Endothelial cell of umbilical vein (primary cell): ENCODE data around the gene IFITM2. TPM values are rescaled to one million over a fixed set of nuclear protein-coding genes. Genes with fewer than 3 reads are reported as not detected.
A peak's percentile ranks its signal among the peaks of the same experiment; 100 is the strongest.

Experiments used
- BruUV-seq: library from RNA; stranded (reverse); fragments of 400-500 nt; replicated peaks from 2 replicates; lab custom pipeline; 2021; lab: Mats Ljungman, UMichigan
- CTCF ChIA-PET: fragments of 300-600, 350-600 bp; sonication (Branson Sonifier 250); formaldehyde crosslinking; loops from one replicate; lab custom pipeline; 2021; ENCODE audit warnings: antibody characterized with exemption, inconsistent platforms; lab: Charles Lee
- POLR2A ChIA-PET: fragments of 300-600, 350-600 bp; sonication (Branson Sonifier 250); formaldehyde crosslinking; loops from one replicate; lab custom pipeline; 2021; ENCODE audit warnings: antibody characterized with exemption, inconsistent platforms; lab: Charles Lee
- DNase-seq: peaks from one replicate; pipeline ENCODE4 v3.0.0-alpha.2; 2011; ENCODE audit warnings: low read depth, low spot score
- FAIRE-seq: peaks from 2 replicates; lab custom pipeline; 2011; peaks lifted over from hg19 to GRCh38; lab: Jason Lieb, UNC
- H2AFZ ChIP-seq: 2 replicates; pipeline ENCODE4 v1.6.0; 2012; ENCODE audit warnings: low read depth, low read length, control low read depth, inconsistent platforms
- H3K27ac ChIP-seq: 2 replicates; pipeline ENCODE4 v1.5.1; 2011; ENCODE audit warnings: low read depth, mild to moderate bottlenecking, control low read depth, low read length, moderate library complexity; ENCODE audit not compliant: insufficient read depth
- H3K27me3 ChIP-seq, 2 experiments: 2 replicates each; pipeline versions ENCODE4 v1.6.0 to v1.6.1; 2011; ENCODE audit warnings: low read length in 2 of 2, mixed read lengths in 1 of 2; ENCODE audit not compliant: control insufficient read depth in 2 of 2, insufficient read depth in 2 of 2
- H3K36me3 ChIP-seq, 2 experiments: 2 replicates in 1 of 2; 3 replicates in 1 of 2; pipeline ENCODE4 v1.5.1; 2011; ENCODE audit warnings: low read length in 2 of 2, mild to moderate bottlenecking in 1 of 2, moderate library complexity in 1 of 2; ENCODE audit not compliant: control insufficient read depth in 2 of 2, insufficient read depth in 2 of 2; ENCODE audit errors: extremely low read depth in 1 of 2
- H3K4me1 ChIP-seq: 3 replicates; pipeline ENCODE4 v1.5.1; 2011; ENCODE audit warnings: mild to moderate bottlenecking, low read length; ENCODE audit not compliant: control insufficient read depth, insufficient read depth; ENCODE audit errors: extremely low read depth
- H3K4me2 ChIP-seq: 2 replicates; pipeline ENCODE4 v1.6.1; 2011; ENCODE audit warnings: low read length, control low read depth, mixed read lengths; ENCODE audit not compliant: insufficient read depth
- H3K4me3 ChIP-seq, 3 experiments: fragments of 200-600 bp in 1 of 3; sonication (generic), shearing (Covaris generic) in 1 of 3; replicated peaks in 1 of 3; 2 replicates each; pipeline ENCODE4 v1.5.1; 2011 to 2016; ENCODE audit warnings: control low read depth in 3 of 3, low read length in 3 of 3, mild to moderate bottlenecking in 2 of 3, inconsistent platforms in 1 of 3, low read depth in 1 of 3, moderate library complexity in 1 of 3; ENCODE audit not compliant: insufficient read depth in 1 of 3
- H3K79me2 ChIP-seq: 2 replicates; pipeline ENCODE4 v1.6.0; 2012; ENCODE audit warnings: low read length, inconsistent platforms; ENCODE audit not compliant: control insufficient read depth, insufficient read depth
- H3K9ac ChIP-seq: replicated peaks from 2 replicates; pipeline ENCODE3; 2011; ENCODE audit warnings: low read length, control low read depth; ENCODE audit not compliant: insufficient read depth; ENCODE audit errors: extremely low read depth
- H3K9me1 ChIP-seq: replicated peaks from 3 replicates; pipeline ENCODE4 v1.6.0; 2011; ENCODE audit warnings: mild to moderate bottlenecking, low read length; ENCODE audit not compliant: control insufficient read depth, insufficient read depth; ENCODE audit errors: extremely low read depth
- H3K9me3 ChIP-seq: replicated peaks from 2 replicates; pipeline ENCODE4 v1.5.1; 2012; ENCODE audit warnings: low read length, inconsistent platforms; ENCODE audit not compliant: control insufficient read depth, insufficient read depth
- H4K20me1 ChIP-seq: replicated peaks from 2 replicates; pipeline ENCODE3; 2011; ENCODE audit warnings: mild to moderate bottlenecking, low read length; ENCODE audit not compliant: control insufficient read depth, insufficient read depth; ENCODE audit errors: extremely low read depth
- MYC ChIP-seq: IDR thresholded peaks from one replicate; pipeline ENCODE4 v1.6.1; 2011; ENCODE audit warnings: mild to moderate bottlenecking, low read depth, low read length
- POLR2A ChIP-seq: IDR thresholded peaks from 2 replicates; pipeline ENCODE4 v1.6.1; 2012; ENCODE audit warnings: low read depth, mild to moderate bottlenecking, control low read depth, low read length
- POLR2AphosphoS5 ChIP-seq: IDR thresholded peaks from 2 replicates; pipeline ENCODE4 v1.6.1; 2012; ENCODE audit warnings: low read depth, mild to moderate bottlenecking, control low read depth, low read length, moderate library complexity; ENCODE audit not compliant: insufficient read depth
- dilution Hi-C: fragments of 300-500 bp; cut with MboI; formaldehyde crosslinking; loops from one replicate; pipeline ENCODE4 v1.15.0; 2019; ENCODE audit warnings: low sequenced_read_pairs; ENCODE audit not compliant: extremely low pct_ligation_motif_present
- intact Hi-C: fragments of 100-400 bp; cut with micrococcal nuclease; formaldehyde crosslinking; loops from one replicate; pipeline ENCODE4 v1.10.0; 2022
- polyA plus RNA-seq, 4 experiments: library from polyadenylated mRNA; depleted of rRNA in 3 of 4; stranded (reverse) in 3 of 4; unstranded in 1 of 4; fragments of >200 nt; gene quantifications; 2 replicates each; pipeline versions ENCODE4 v1.2.1 to v1.2.3, GENCODE V29; 2011 to 2012; ENCODE audit warnings: missing spikeins in 1 of 4
- total RNA-seq: library from RNA; stranded (reverse); gene quantifications from 2 replicates; pipeline ENCODE4 v1.2.3, GENCODE V29; 2021
- TF ChIP-seq, protein P1 (sequence below): IDR thresholded peaks from 2 replicates; pipeline ENCODE4 v1.6.1; 2011; ENCODE audit not compliant: insufficient read depth, insufficient read length

Gene IFITM2
- total and polyA plus RNA-seq, 2 donors (not counting 3 experiments of a cell fraction or from before 2014, with no cell fraction given): 219 to 1,135 TPM

DNA sequence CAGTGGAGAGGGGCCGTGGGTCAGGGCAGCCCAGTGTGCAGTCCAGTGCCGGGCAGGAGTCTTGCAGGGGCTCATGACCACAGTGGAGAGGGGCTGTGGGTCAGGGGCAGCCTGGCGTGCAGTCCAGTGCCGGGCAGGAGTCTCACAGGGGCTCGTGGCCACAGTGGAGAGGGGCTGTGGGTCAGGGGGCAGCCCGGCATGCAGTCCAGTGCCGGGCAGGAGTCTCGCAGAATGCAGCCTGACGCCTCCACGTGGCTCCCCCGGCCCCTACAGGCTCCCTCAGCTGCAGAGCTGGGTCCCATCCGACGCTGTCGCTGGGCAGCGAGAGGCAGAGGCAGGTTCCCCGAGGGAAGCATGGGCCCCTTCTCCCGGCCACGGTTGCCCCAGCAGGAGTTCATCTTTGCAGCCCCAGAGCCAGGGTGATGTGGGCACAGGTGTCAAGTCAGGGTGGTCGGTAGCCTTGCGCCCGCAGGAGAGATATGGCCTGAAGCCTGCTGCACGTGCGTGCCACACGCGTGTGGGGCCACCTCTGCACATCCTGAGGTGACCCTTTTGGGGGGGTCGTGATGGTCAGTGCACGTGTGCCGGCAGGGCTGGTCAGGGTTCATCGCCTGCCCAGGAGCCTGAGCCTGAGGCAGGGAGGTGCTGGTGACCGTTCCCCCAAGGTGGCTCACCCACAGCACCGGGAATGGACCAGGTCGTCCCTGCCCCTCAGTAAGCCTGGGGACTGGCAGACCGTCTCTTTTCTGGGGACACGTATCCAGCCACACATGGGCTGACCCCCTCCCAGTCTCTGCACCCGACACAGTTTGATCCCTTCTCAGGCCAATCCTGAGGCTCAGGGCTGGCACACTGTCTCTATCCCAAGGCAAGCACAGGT is 11.2 kb upstream of the IFITM2 start:
- H3K36me3 ChIP-seq: peaks cover 0 to 8% of the 10 kb centered on the region in 2 experiments
- no peaks in the 10 kb centered on the region for H3K4me1 ChIP-seq
- no peak overlapping the region for H3K4me3 ChIP-seq
- FAIRE-seq (no peak), DNase-seq (no peak)
- CTCF ChIA-PET: no interaction called here
- H3K79me2 ChIP-seq: no peaks in the 10 kb centered on the region
- H3K9me3 ChIP-seq: no peaks in the 10 kb centered on the region
- no peak overlapping the region for H3K4me2 ChIP-seq
- H3K9ac ChIP-seq: no peak overlapping the region
- dilution Hi-C loops: no loop called here
- no TSS peak for BruUV-seq
- TF ChIP-seq POLR2A: peak; percentile 25
- TF ChIP-seq, protein P1, sequence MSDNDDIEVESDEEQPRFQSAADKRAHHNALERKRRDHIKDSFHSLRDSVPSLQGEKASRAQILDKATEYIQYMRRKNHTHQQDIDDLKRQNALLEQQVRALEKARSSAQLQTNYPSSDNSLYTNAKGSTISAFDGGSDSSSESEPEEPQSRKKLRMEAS: no peak
- no peaks in the 10 kb centered on the region for H4K20me1 ChIP-seq
- H3K27me3 ChIP-seq: peaks cover 3 to 8% of the 10 kb centered on the region in 2 experiments
- intact Hi-C loops: no loop called here
- no peaks in the 10 kb centered on the region for H3K9me1 ChIP-seq
- POLR2A ChIA-PET: no interaction called here
- H2AFZ ChIP-seq: no peak overlapping the region
- H3K27ac ChIP-seq: no peak overlapping the region

DNA sequence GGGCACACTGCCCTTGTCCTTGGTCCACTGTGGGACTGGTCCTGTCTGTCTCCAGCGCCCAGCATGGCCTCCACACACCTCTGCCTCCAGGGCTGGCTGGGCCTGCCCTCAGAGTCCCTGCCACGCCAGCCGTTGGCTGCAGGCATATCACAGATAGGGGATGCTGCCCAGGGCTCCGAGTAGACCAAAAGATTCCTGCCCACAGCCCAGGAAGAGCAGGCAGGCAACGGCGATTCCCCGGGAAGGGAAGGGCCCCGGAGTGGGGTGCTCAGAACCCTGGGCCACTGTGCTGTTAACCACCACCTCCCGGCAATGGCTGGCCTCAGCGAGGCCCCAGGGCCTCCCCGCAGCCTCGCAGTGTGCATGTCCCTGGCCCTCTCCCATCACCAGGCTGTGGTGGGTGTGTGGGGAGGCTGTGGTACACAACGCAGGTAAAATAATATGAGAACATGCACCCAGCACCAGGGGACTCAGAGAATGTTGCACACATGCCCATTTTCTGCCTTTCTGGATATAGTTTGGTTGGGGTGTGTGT is 10.5 kb upstream of the IFITM2 start:
- ChIA-PET CTCF (no interaction called here), POLR2A (no interaction called here)
- no peak overlapping the region for H3K9ac ChIP-seq
- H3K27ac ChIP-seq: no peak overlapping the region
- H3K36me3 ChIP-seq: peaks cover 0 to 8% of the 10 kb centered on the region in 2 experiments
- no peak overlapping the region for H3K4me3 ChIP-seq
- no peaks in the 10 kb centered on the region for H3K4me1 ChIP-seq
- no peak overlapping the region for H2AFZ ChIP-seq
- H3K4me2 ChIP-seq: no peak overlapping the region
- intact Hi-C loops: no loop called here
- BruUV-seq: no TSS peak
- DNase-seq (no peak), FAIRE-seq (no peak)
- TF ChIP-seq POLR2AphosphoS5 (no peak), MYC (no peak)
- TF ChIP-seq, protein P1: no peak
- H3K9me3 ChIP-seq: no peaks in the 10 kb centered on the region
- no peaks in the 10 kb centered on the region for H3K79me2 ChIP-seq
- no peaks in the 10 kb centered on the region for H4K20me1 ChIP-seq
- no peaks in the 10 kb centered on the region for H3K9me1 ChIP-seq
- H3K27me3 ChIP-seq: peaks cover 3 to 8% of the 10 kb centered on the region in 2 experiments
- dilution Hi-C loops: no loop called here
